NCI-H526 treated with DMSO at 0.1 percent for 48 hours (cell line): ENCODE results near the gene HSPA1A.

Source experiments
- DNase-seq: peaks from one replicate; lab custom pipeline; 2025; lab: John Stamatoyannopoulos, UW

HSPA1A gene

DNA sequence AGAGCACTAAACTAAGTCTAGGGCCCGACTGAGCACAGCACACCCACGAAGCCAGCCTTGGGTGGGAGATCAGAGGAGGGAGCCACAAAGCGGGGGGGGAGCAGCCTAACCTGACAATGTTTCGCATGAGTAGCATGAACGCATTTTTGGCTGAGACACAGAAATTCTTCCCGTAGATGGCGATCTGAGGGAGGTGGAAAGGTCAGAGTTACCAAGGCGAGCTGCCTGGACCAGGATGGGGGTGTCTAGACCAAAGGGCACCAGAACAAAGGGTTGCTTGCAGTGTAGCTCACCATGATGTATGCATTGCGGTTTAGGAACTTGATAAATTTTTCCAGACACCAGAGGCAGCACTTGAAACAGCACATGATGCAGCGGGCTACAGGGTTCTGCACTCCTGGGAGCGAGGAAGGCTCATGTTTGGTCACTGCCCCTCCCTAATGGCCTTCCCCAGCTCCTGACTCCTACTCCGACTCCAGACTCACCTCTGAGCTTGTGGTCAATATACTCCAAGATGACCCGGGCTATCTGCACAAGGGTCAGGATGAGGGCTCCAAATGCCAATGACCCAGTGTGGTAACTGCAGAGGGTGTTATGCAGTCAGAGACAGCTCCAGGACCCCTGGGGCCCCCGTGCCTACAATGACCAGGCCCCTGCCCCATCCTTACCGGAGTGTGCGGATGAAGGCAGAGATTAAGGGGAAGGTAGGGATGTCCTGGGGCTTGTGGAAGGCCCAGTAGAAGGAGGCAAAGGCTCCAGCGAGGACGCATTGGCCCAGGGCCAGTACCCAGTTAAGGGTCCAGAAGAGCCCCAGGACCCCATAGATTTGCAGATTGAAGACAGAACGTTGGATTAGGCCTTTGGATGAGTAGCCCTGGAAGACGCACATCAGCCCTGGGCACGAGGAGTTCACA is 50.1 kb downstream of the HSPA1A start:
- DNase-seq = no peak
